CD4-positive, alpha-beta T cell (primary cell): ENCODE measurements around the gene PIP5K1C. TPM values are rescaled to one million over a fixed set of nuclear protein-coding genes. Genes with fewer than 3 reads are reported as not detected.

Experiments used
- ATAC-seq: fragments of 200-7000 bp; cut with Tn5 transposase; one replicate; pipeline ENCODE4 v1.10.0; 2022; ENCODE audit warnings: mild to moderate bottlenecking; ENCODE audit not compliant: poor library complexity
- CTCF ChIA-PET: fragments of 350-600 bp; sonication (Branson Sonifier 250); formaldehyde crosslinking; loops from one replicate; lab custom pipeline; 2021; ENCODE audit warnings: antibody characterized with exemption, inconsistent platforms; lab: Charles Lee
- POLR2A ChIA-PET: fragments of 350-600 bp; sonication (Branson Sonifier 250); formaldehyde crosslinking; loops from one replicate; lab custom pipeline; 2021; ENCODE audit warnings: antibody characterized with exemption, inconsistent platforms; lab: Charles Lee
- DNase-seq, 14 experiments: peaks; one replicate each; pipeline ENCODE4 v3.0.0-alpha.2; 2013 to 2020; ENCODE audit warnings: mixed read lengths in 2 of 14
- H3K27ac ChIP-seq, 2 donors: one replicate each; pipeline versions ENCODE4 v1.5.1 to v1.7.0; 2013; ENCODE audit warnings: low read length in 2 of 2, low read depth in 1 of 2, mild to moderate bottlenecking in 1 of 2
- H3K27me3 ChIP-seq, 2 experiments: 1 replicate in 1 of 2; 2 replicates in 1 of 2; pipeline versions ENCODE4 v1.6.1 to v1.7.0; 2013; ENCODE audit warnings: low read length in 2 of 2, control low read depth in 1 of 2, mild to moderate bottlenecking in 1 of 2, moderate library complexity in 1 of 2; ENCODE audit not compliant: insufficient read depth in 2 of 2, control insufficient read depth in 1 of 2
- H3K36me3 ChIP-seq: one replicate; pipeline ENCODE4 v1.6.1; 2013; ENCODE audit warnings: low read length, control low read depth; ENCODE audit not compliant: insufficient read depth
- H3K4me1 ChIP-seq: one replicate; pipeline ENCODE4 v1.6.1; 2013; ENCODE audit warnings: low read length, control low read depth; ENCODE audit not compliant: insufficient read depth
- H3K4me3 ChIP-seq: one replicate; pipeline ENCODE4 v1.5.1; 2013; ENCODE audit warnings: mild to moderate bottlenecking, low read length, moderate library complexity
- H3K9me3 ChIP-seq, 2 experiments: 1 replicate in 1 of 2; 2 replicates in 1 of 2; pipeline versions ENCODE4 v1.6.1 to v1.7.0; 2013; ENCODE audit warnings: low read length in 2 of 2, mild to moderate bottlenecking in 2 of 2, control low read depth in 1 of 2, moderate library complexity in 1 of 2; ENCODE audit not compliant: control insufficient read depth in 1 of 2, insufficient read depth in 1 of 2
- H3K27ac Mint-ChIP-seq: one replicate; pipeline ENCODE4 v1.8.0; 2020; ENCODE audit warnings: mixed read lengths
- H3K27me3 Mint-ChIP-seq: one replicate; pipeline ENCODE4 v1.8.0; 2021; ENCODE audit warnings: mixed read lengths
- H3K36me3 Mint-ChIP-seq: one replicate; pipeline ENCODE4 v1.8.0; 2021; ENCODE audit warnings: low read depth, mixed read lengths
- H3K4me1 Mint-ChIP-seq: one replicate; pipeline ENCODE4 v1.8.0; 2021; ENCODE audit warnings: low read depth, mixed read lengths
- H3K4me3 Mint-ChIP-seq: one replicate; pipeline ENCODE4 v1.8.0; 2020; ENCODE audit warnings: mild to moderate bottlenecking, mixed read lengths
- H3K9me3 Mint-ChIP-seq: one replicate; pipeline ENCODE4 v1.8.0; 2020; ENCODE audit warnings: mixed read lengths
- CTCF ChIP-seq: fragments of 200-600 bp; IDR thresholded peaks from one replicate; pipeline ENCODE4 v1.8.0; 2022; ENCODE audit warnings: antibody characterized with exemption, mild to moderate bottlenecking
- intact Hi-C, 2 experiments: fragments of 100-400 bp; cut with DNase I in 1 of 2; cut with micrococcal nuclease in 1 of 2; formaldehyde crosslinking; loops; one replicate each; pipeline versions ENCODE4 v1.15.1 to v1.9.0; 2023 to 2025; cut with DNase I, micrococcal nuclease
- total RNA-seq, 174 experiments: library from RNA in 2 of 174; stranded (reverse) in 2 of 174; gene quantifications; one replicate each; pipeline ENCODE4 v1.2.3 and lab custom pipeline; 2021 to 2026

The PIP5K1C gene
- total RNA-seq, 2 experiments from 2014 or later = 14.7 to 15.5 TPM

- H3K27me3 Mint-ChIP-seq = no peaks in the 10 kb centered on the region
- intact Hi-C loops = no loop called here
- DNase-seq = no peak
- Histone ChIP-seq H3K27me3 (no peaks in the 10 kb centered on the region), H3K4me1 (peaks cover 11% of the 10 kb centered on the region), H3K9me3 (no peaks in the 10 kb centered on the region), H3K27ac (no peak overlapping the region), H3K4me3 (no peak overlapping the region), H3K36me3 (peaks cover 5% of the 10 kb centered on the region)
- POLR2A ChIA-PET = interaction anchor here (2.0 kb wide), 1 partner anchor 28 kb away, joined by 5 read pairs; the partner anchor contains the start of gene MRPL54
- no peak overlapping the region for H3K4me3 Mint-ChIP-seq
- no peaks in the 10 kb centered on the region for H3K9me3 Mint-ChIP-seq
- ATAC-seq = no peak
- TF ChIP-seq CTCF = no peak
- H3K27ac Mint-ChIP-seq = no peak overlapping the region
- CTCF ChIA-PET = no interaction called here
- peaks cover 14% of the 10 kb centered on the region for H3K4me1 Mint-ChIP-seq
- H3K36me3 Mint-ChIP-seq = peaks cover 28% of the 10 kb centered on the region
Observed at GRCh38 chr19:3734310-3734600, 34.0 kb upstream of the PIP5K1C start.

DNA sequence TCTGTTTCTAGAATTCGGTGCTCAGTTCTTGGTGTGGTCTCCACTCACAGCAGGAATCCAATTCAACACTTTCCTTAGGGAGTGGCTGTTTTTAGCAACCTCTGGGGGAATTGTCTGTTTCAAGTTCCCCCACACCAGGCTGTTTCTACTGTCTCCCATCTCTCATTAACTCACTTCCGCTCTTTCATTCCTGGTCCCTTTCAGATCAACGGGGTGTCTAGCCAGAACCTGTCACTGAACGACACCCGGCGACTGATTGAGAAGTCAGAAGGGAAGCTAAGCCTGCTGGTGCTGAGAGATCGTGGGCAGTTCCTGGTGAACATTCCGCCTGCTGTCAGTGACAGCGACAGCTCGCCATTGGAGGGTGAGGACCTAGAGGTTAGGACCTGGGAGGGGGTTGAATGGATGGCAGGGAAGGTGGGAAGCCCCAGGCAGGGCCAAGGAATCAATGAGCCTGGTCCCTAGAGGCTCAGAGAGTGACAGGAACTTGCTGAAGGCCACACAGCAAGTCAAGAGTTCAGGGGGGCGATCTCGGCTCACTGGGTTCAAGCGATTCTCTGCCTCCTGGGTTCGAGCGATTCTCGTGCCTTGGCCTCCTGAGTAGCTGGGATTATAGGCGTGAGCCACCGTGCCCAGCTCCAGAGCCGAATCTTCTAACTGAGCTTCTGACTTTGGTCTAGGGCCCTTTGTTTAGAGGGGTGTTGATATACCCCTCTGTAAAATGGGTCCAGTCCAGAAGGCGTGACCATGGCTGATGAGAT is 33.5 kb upstream of the PIP5K1C start:
- ChIA-PET CTCF (no interaction called here), POLR2A (interaction anchor here (2.0 kb wide), 1 partner anchor 29 kb away, joined by 5 read pairs; the partner anchor contains the start of gene MRPL54)
- no peak overlapping the region for H3K4me3 ChIP-seq
- Mint-ChIP-seq H3K4me1 (peaks cover 9% of the 10 kb centered on the region), H3K27ac (no peak overlapping the region), H3K9me3 (no peaks in the 10 kb centered on the region), H3K27me3 (no peaks in the 10 kb centered on the region), H3K4me3 (no peak overlapping the region), H3K36me3 (peaks cover 28% of the 10 kb centered on the region)
- intact Hi-C loops = no loop called here
- H3K27me3 ChIP-seq = no peaks in the 10 kb centered on the region
- DNase-seq = no peak
- H3K4me1 ChIP-seq = peaks cover 6% of the 10 kb centered on the region
- no peak overlapping the region for H3K27ac ChIP-seq
- no peak for ATAC-seq
- H3K36me3 ChIP-seq = peaks cover 5% of the 10 kb centered on the region
- no peak for TF ChIP-seq CTCF
- no peaks in the 10 kb centered on the region for H3K9me3 ChIP-seq

GRCh38 chr19:3732108-3732507 is 31.8 kb upstream of the PIP5K1C start:
- Mint-ChIP-seq H3K27ac (no peak overlapping the region), H3K4me1 (no peaks in the 10 kb centered on the region), H3K36me3 (peaks cover 17% of the 10 kb centered on the region), H3K4me3 (no peak overlapping the region), H3K27me3 (no peaks in the 10 kb centered on the region), H3K9me3 (no peaks in the 10 kb centered on the region)
- ChIA-PET CTCF (no interaction called here), POLR2A (interaction anchor here (0.9 kb wide), 1 partner anchor 30 kb away, joined by 3 read pairs; the partner anchor contains the start of genes APBA3 and MRPL54)
- peaks cover 3% of the 10 kb centered on the region for H3K36me3 ChIP-seq
- H3K27me3 ChIP-seq = no peaks in the 10 kb centered on the region
- no peaks in the 10 kb centered on the region for H3K9me3 ChIP-seq
- intact Hi-C loops = no loop called here
- DNase-seq (no peak), ATAC-seq (no peak)
- no peaks in the 10 kb centered on the region for H3K4me1 ChIP-seq
- H3K27ac ChIP-seq = no peak overlapping the region
- no peak overlapping the region for H3K4me3 ChIP-seq
- no peak for TF ChIP-seq CTCF
